ENCODE data around the gene NID1. TPM values are rescaled to one million over a fixed set of nuclear protein-coding genes. Genes with fewer than 3 reads are reported as not detected.

The NID1 gene
- total and polyA plus RNA-seq, 2 experiments from 2014 or later = 32.1 to 54.3 TPM

GRCh38 chr1:236089046-236089773 is 24.3 kb upstream of the NID1 start:
- Histone ChIP-seq H3K27me3 (no peaks in the 10 kb centered on the region), H3K27ac (no peak overlapping the region)
- peak in 1 of 2 donors; percentile 63 for DNase-seq (ENCODE audit: low read depth in 1 of 2, low spot score in 1 of 2)

GRCh38 chr1:236086537-236086936 is 21.6 kb upstream of the NID1 start:
- Histone ChIP-seq H3K27ac (no peak overlapping the region), H3K4me1 (ENCODE audit: low read depth) (peaks cover 6% of the 10 kb centered on the region), H3K36me3 (no peaks in the 10 kb centered on the region), H3K4me3 (no peak overlapping the region), H3K9me3 (ENCODE audit: low read depth) (no peaks in the 10 kb centered on the region), H3K27me3 (no peaks in the 10 kb centered on the region)
- TF ChIP-seq CTCF (IDR thresholded peaks at IDR 0.05; ENCODE audit: low read depth, low read length) = no peak
- DNase-seq (ENCODE audit: low read depth in 1 of 2, low spot score in 1 of 2) = no peak

More at GRCh38 chr1:236089046-236089773, 24.3 kb upstream of the NID1 start:
- no peaks in the 10 kb centered on the region for H3K9me3 ChIP-seq (ENCODE audit: low read depth)
- H3K36me3 ChIP-seq = no peaks in the 10 kb centered on the region
- no peaks in the 10 kb centered on the region for H3K4me1 ChIP-seq (ENCODE audit: low read depth)
- no peak for TF ChIP-seq CTCF (IDR thresholded peaks at IDR 0.05; ENCODE audit: low read depth, low read length)
- H3K4me3 ChIP-seq = no peak overlapping the region

GRCh38 chr1:236085545-236086159 is 20.8 kb upstream of the NID1 start:
- H3K36me3 ChIP-seq = no peaks in the 10 kb centered on the region
- H3K4me3 ChIP-seq = no peak overlapping the region
- H3K27me3 ChIP-seq = no peaks in the 10 kb centered on the region
- peaks cover 6% of the 10 kb centered on the region for H3K4me1 ChIP-seq (ENCODE audit: low read depth)
- H3K27ac ChIP-seq = no peak overlapping the region
- no peaks in the 10 kb centered on the region for H3K9me3 ChIP-seq (ENCODE audit: low read depth)
- no peak for TF ChIP-seq CTCF (IDR thresholded peaks at IDR 0.05; ENCODE audit: low read depth, low read length)
- no peak for DNase-seq (ENCODE audit: low read depth in 1 of 2, low spot score in 1 of 2)

- DNase-seq (ENCODE audit: low read depth in 1 of 2, low spot score in 1 of 2) = no peak
- no peaks in the 10 kb centered on the region for H3K36me3 ChIP-seq
- peaks cover 6% of the 10 kb centered on the region for H3K4me1 ChIP-seq (ENCODE audit: low read depth)
- no peak overlapping the region for H3K4me3 ChIP-seq
- no peak overlapping the region for H3K27ac ChIP-seq
- no peak for TF ChIP-seq CTCF (IDR thresholded peaks at IDR 0.05; ENCODE audit: low read depth, low read length)
- H3K9me3 ChIP-seq (ENCODE audit: low read depth) = no peaks in the 10 kb centered on the region
- no peaks in the 10 kb centered on the region for H3K27me3 ChIP-seq
Measured at GRCh38 chr1:236084386-236084730, 19.5 kb upstream of the NID1 start.

- Histone ChIP-seq H3K27ac (peak overlapping the region; percentile 2), H3K9me3 (ENCODE audit: low read depth) (no peaks in the 10 kb centered on the region), H3K4me3 (no peak overlapping the region), H3K4me1 (ENCODE audit: low read depth) (peaks cover 6% of the 10 kb centered on the region), H3K36me3 (no peaks in the 10 kb centered on the region), H3K27me3 (no peaks in the 10 kb centered on the region)
- TF ChIP-seq CTCF (IDR thresholded peaks at IDR 0.05; ENCODE audit: low read depth, low read length) = no peak
- peak; percentile 22 to 43 for DNase-seq (ENCODE audit: low read depth in 1 of 2, low spot score in 1 of 2)
Measured at GRCh38 chr1:236083650-236084385, 18.9 kb upstream of the NID1 start.

All from cardiac muscle cell (in vitro differentiated cells and primary cell).